VCaP (cell line): ENCODE data around the gene SLC4A4.

Source experiments
- H3K27ac ChIP-seq: fragments of 450-650 bp; 2 replicates; pipeline ENCODE4 v1.5.1; 2017
- CTCF ChIP-seq: fragments of 450-650 bp; conservative IDR thresholded peaks from 2 replicates; pipeline ENCODE4 v1.5.1; 2017; ENCODE audit warnings: mild to moderate bottlenecking, moderate library complexity

SLC4A4 gene

DNA sequence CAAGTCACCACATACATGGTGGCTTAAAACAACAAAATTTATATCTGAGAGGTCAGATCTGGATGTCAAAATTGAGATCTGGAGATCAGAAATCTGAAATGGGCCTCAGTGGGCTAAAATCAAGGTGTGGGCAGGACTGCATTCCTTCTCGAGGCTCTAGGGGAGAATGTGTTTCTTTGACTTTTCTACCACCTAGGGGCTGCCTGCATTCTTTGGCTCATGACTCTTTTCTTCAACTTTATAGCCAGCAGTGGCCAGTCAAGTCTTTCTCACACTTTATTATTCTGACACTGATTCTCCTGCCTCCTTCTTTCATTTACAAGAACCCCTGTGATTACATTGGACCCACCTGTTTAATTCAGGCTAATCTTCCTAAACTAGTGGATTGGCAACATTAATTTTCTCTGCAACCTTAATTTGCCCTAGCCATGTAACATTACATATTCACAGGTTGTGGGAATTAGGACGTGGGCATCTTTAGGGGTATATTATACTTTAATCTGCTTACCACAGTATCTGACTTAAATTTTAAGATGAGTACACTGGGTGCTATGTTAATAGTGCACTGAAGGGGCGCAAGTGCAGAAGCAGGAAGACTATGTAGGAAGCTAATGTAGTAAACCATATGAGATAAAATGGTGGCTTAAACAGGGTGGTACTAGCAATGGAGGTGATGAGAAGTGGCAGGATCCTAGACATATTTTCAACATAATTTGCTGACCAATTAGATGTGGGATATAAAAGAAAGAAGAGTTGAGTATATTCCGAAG lies 188.0 kb downstream of the SLC4A4 start:
- TF ChIP-seq CTCF: peak; percentile 60
- H3K27ac ChIP-seq: peak overlapping the region; percentile 59

DNA sequence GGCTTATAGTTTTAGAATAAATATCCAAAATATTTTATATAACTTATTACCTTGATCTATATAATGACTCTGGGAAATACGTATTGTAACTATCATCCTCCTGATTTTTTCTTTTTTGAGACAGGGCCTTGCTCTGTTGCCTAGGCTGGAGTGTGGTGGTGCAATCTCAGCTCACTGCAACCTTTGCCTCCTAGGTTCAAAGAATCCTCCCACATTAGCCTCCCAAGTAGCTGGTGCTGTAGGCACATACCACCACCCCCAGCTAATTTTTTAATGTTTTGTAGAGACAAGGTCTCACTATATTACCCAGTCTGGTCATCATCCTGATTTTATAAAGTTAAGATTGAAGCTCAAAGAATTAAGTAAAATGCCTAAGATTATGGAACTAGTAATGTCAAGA lies 193.6 kb downstream of the SLC4A4 start:
- TF ChIP-seq CTCF: no peak

GRCh38 chr4:71533121-71533520 lies 194.3 kb downstream of the SLC4A4 start:
- no peak overlapping the region for H3K27ac ChIP-seq
- no peak for TF ChIP-seq CTCF

More for the DNA sequence above, 193.6 kb downstream of the SLC4A4 start:
- no peak overlapping the region for H3K27ac ChIP-seq

DNA sequence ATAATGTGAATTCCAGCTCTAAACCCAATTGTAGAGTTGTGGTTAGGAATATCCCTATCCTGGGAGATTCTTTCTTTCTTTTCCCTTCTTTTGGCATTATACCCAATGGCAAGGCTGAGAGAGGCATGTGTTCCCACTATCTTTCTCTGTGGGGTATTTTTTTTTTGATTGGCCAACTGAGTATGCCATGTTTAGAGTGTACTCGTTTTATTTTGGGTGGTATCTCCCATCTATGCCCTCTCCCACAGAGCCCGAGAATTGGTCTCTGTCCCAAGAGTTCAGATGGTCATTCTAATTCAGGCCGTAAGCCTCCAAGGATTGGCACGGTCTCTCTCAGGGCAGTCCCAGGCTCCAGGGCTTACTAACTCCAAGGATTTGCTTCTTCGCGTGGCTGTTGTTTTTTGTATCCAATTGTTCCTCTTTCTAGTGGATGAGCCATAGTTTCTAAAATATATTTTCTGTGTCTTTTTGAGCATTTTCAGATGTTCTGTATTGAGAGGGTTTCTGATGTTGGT lies 198.8 kb downstream of the SLC4A4 start:
- no peak for TF ChIP-seq CTCF
- H3K27ac ChIP-seq: no peak overlapping the region

DNA sequence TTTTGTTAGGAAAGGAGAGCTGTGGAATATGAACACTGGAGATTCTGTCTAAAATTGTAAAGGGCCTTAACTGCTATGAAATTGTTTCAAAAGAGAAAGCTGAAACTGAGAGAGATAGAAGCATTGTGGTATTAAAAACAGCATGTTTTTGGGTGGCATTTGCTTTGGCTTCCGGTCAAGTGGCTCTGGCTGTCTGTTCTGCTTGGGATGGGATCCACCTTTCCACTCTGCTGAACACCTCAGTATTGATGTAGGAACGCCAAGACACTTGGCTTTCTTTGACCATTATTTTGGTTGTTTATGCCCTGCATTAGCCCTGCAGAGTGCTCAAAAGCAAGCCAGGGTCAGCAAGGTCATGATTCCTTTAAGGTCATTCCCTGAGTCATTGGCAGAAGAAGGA lies 199.7 kb downstream of the SLC4A4 start:
- H3K27ac ChIP-seq: no peak overlapping the region
- no peak for TF ChIP-seq CTCF

- TF ChIP-seq CTCF: no peak; the same call in 1 of the 2 replicates
- no peak overlapping the region for H3K27ac ChIP-seq
Measured at GRCh38 chr4:71540749-71541269, 202.0 kb downstream of the SLC4A4 start.

- no peak overlapping the region for H3K27ac ChIP-seq
Measured at GRCh38 chr4:71541541-71541940, 202.7 kb downstream of the SLC4A4 start.

More at GRCh38 chr4:71541541-71541940, 202.7 kb downstream of the SLC4A4 start:
- no peak for TF ChIP-seq CTCF
